Measurements from ENCODE around the gene NANOS3. TPM values are rescaled to one million over a fixed set of nuclear protein-coding genes. Genes with fewer than 3 reads are reported as not detected.

Gene NANOS3
- total and polyA plus RNA-seq, 2 of the 13 experiments (the other 11 are each of a cell fraction or from before 2014, with no cell fraction given) = 0.21 TPM; not detected in 1

GRCh38 chr19:13880059-13881043 lies 3.4 kb downstream of the NANOS3 start (continued):
- 0 out of 2 replicates have a peak, but pooled peaks have one; percentile 21 for TF ChIP-seq CBX5 (CRISPR knock-in tag; IDR thresholded peaks at IDR 0.05; ENCODE audit: borderline replicate concordance)
- no peak for TF ChIP-seq ZNF563 (CRISPR knock-in tag; IDR thresholded peaks at IDR 0.05)
- TF ChIP-seq, protein P1, sequence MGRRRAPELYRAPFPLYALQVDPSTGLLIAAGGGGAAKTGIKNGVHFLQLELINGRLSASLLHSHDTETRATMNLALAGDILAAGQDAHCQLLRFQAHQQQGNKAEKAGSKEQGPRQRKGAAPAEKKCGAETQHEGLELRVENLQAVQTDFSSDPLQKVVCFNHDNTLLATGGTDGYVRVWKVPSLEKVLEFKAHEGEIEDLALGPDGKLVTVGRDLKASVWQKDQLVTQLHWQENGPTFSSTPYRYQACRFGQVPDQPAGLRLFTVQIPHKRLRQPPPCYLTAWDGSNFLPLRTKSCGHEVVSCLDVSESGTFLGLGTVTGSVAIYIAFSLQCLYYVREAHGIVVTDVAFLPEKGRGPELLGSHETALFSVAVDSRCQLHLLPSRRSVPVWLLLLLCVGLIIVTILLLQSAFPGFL (CRISPR knock-in tag; IDR thresholded peaks at IDR 0.05) = no peak
- TF ChIP-seq FOXA3 (CRISPR knock-in tag; IDR thresholded peaks at IDR 0.05) = peak; percentile 57
- no peak for TF ChIP-seq ZBTB8A (CRISPR knock-in tag; IDR thresholded peaks at IDR 0.05; ENCODE audit: borderline replicate concordance, low read depth)
- TF ChIP-seq ZMAT3 (CRISPR knock-in tag; conservative IDR thresholded peaks at IDR 0.05) = peak; percentile 80
- no peak for TF ChIP-seq ZNF292 (CRISPR knock-in tag; IDR thresholded peaks at IDR 0.05; ENCODE audit: borderline replicate concordance, low read depth)
- TF ChIP-seq MIXL1 (CRISPR knock-in tag; IDR thresholded peaks at IDR 0.05) = no peak
- 0 out of 4 replicates have a peak, but pooled peaks of 1 of the 2 experiments have one; percentile 30 for TF ChIP-seq POLR2A (IDR thresholded peaks at IDR 0.05; ENCODE audit: insufficient read depth in 1 of 2, low read depth in 2 of 2, low read length in 2 of 2)
- no peak for TF ChIP-seq TSC22D2 (CRISPR knock-in tag; IDR thresholded peaks at IDR 0.05; ENCODE audit: borderline replicate concordance)
- no peak for TF ChIP-seq ZNF878 (CRISPR knock-in tag; IDR thresholded peaks at IDR 0.05)
- no peak for TF ChIP-seq ZNF749 (CRISPR knock-in tag; IDR thresholded peaks at IDR 0.05; ENCODE audit: borderline replicate concordance)
- TF ChIP-seq ESRRA (CRISPR knock-in tag; IDR thresholded peaks at IDR 0.05; ENCODE audit: low read depth) = no peak; the same call in 1 of the 2 replicates
- no peak for TF ChIP-seq ZNF607 (CRISPR knock-in tag; IDR thresholded peaks at IDR 0.05; ENCODE audit: borderline replicate concordance)
- TF ChIP-seq HHEX (CRISPR knock-in tag; IDR thresholded peaks at IDR 0.05) = no peak
- TF ChIP-seq FLYWCH1 (CRISPR knock-in tag; IDR thresholded peaks at IDR 0.05) = no peak
- TF ChIP-seq MTA3 (CRISPR knock-in tag; IDR thresholded peaks at IDR 0.05) = no peak
- TF ChIP-seq, protein P2, sequence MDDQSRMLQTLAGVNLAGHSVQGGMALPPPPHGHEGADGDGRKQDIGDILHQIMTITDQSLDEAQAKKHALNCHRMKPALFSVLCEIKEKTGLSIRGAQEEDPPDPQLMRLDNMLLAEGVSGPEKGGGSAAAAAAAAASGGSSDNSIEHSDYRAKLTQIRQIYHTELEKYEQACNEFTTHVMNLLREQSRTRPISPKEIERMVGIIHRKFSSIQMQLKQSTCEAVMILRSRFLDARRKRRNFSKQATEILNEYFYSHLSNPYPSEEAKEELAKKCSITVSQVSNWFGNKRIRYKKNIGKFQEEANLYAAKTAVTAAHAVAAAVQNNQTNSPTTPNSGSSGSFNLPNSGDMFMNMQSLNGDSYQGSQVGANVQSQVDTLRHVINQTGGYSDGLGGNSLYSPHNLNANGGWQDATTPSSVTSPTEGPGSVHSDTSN (CRISPR knock-in tag; IDR thresholded peaks at IDR 0.05; ENCODE audit: borderline replicate concordance) = no peak
- TF ChIP-seq PBX2 (CRISPR knock-in tag; IDR thresholded peaks at IDR 0.05) = no peak
- TF ChIP-seq HIVEP1 (CRISPR knock-in tag; IDR thresholded peaks at IDR 0.05) = peak; percentile 67
- TF ChIP-seq GABPB1 (CRISPR knock-in tag; IDR thresholded peaks at IDR 0.05) = peak; percentile 74; the same call in 1 of the 2 replicates
- no peak for TF ChIP-seq NR2F6 (IDR thresholded peaks at IDR 0.05)
- TF ChIP-seq NR2F6 (CRISPR knock-in tag; IDR thresholded peaks at IDR 0.05) = peak; percentile 38; the same call in 1 of the 2 replicates
- no peak; the same call in 1 of the 2 replicates for TF ChIP-seq ZSCAN12 (CRISPR knock-in tag; IDR thresholded peaks at IDR 0.05)

All from HepG2 (cell line).